Osteoblast (primary cell): ENCODE measurements around the gene TPMT. TPM values are rescaled to one million over a fixed set of nuclear protein-coding genes. Genes with fewer than 3 reads are reported as not detected.

ENCODE experiments used
- DNase-seq: peaks from one replicate; pipeline ENCODE4 v3.0.0; 2011; ENCODE audit warnings: low spot score, mixed read lengths; ENCODE audit not compliant: insufficient read length; ENCODE audit errors: missing footprints
- H2AFZ ChIP-seq: 2 replicates; pipeline ENCODE4 v1.6.0; 2011; ENCODE audit warnings: mild to moderate bottlenecking, low read length
- H3K27ac ChIP-seq: 2 replicates; pipeline ENCODE4 v1.5.1; 2011; ENCODE audit warnings: mild to moderate bottlenecking, low read depth, low read length, moderate library complexity
- H3K27me3 ChIP-seq: 2 replicates; pipeline ENCODE4 v1.6.0; 2012; ENCODE audit warnings: mild to moderate bottlenecking, control low read depth, inconsistent platforms, low read length, moderate library complexity; ENCODE audit not compliant: insufficient read depth
- H3K36me3 ChIP-seq: 2 replicates; pipeline ENCODE4 v1.5.1; 2011; ENCODE audit warnings: mild to moderate bottlenecking, low read length, control low read depth, moderate library complexity; ENCODE audit not compliant: insufficient read depth
- H3K4me1 ChIP-seq: 2 replicates; pipeline ENCODE4 v1.5.1; 2011; ENCODE audit warnings: mild to moderate bottlenecking, low read length, control low read depth, moderate library complexity; ENCODE audit not compliant: insufficient read depth
- H3K4me2 ChIP-seq: 2 replicates; pipeline ENCODE4 v1.6.0; 2011; ENCODE audit warnings: mild to moderate bottlenecking, low read length; ENCODE audit not compliant: insufficient read depth
- H3K4me3 ChIP-seq: fragments of 200-600 bp; sonication (generic); 3 replicates; pipeline ENCODE4 v1.5.1; 2012; ENCODE audit warnings: mild to moderate bottlenecking, low read length, inconsistent platforms; ENCODE audit not compliant: insufficient read depth
- H3K79me2 ChIP-seq: 2 replicates; pipeline ENCODE4 v1.6.0; 2012; ENCODE audit warnings: mild to moderate bottlenecking, low read length, control low read depth, inconsistent platforms; ENCODE audit not compliant: insufficient read depth
- H3K9me3 ChIP-seq: 2 replicates; pipeline ENCODE4 v1.5.1; 2011; ENCODE audit warnings: low read depth, low read length, control low read depth
- H4K20me1 ChIP-seq: 2 replicates; pipeline ENCODE4 v1.6.0; 2012; ENCODE audit warnings: mild to moderate bottlenecking, low read length, control low read depth; ENCODE audit not compliant: insufficient read depth
- total RNA-seq: library from RNA; depleted of rRNA; stranded (reverse); fragments of >200 nt; gene quantifications from 2 replicates; pipeline ENCODE4 v1.2.3, GENCODE V29; 2012
- TF ChIP-seq, protein P1 (sequence below): IDR thresholded peaks from 2 replicates; pipeline ENCODE4 v1.5.1; 2011; ENCODE audit warnings: mild to moderate bottlenecking, low read depth, low read length, moderate library complexity; ENCODE audit errors: extremely low read depth

The TPMT gene
- total RNA-seq, 1 donor = 11.9 TPM

DNA sequence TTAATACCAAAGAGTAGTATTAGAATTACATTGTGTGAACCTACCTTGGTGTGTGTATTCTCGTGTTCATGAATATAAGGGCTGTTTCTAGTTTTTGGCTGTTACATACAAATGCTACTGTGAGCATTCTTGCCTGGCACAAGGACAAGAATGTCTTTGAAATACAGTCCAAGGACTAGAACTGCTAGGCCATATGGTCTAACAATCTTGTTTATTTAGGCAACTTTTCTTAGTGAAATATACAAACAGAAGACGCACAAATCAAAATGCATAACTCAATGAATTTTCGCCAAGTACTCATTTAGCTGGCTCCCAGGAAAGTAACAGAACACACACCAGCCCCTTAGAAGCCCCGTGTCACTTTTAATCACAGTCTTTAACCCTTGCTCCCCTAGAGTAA, 28.9 kb upstream of the TPMT start:
- no peak for DNase-seq

GRCh38 chr6:18182568-18182967, 27.7 kb upstream of the TPMT start:
- no peak overlapping the region for H3K27ac ChIP-seq
- no peaks in the 10 kb centered on the region for H3K36me3 ChIP-seq
- H4K20me1 ChIP-seq = no peaks in the 10 kb centered on the region
- no peaks in the 10 kb centered on the region for H3K27me3 ChIP-seq
- DNase-seq = no peak
- H2AFZ ChIP-seq = no peak overlapping the region
- TF ChIP-seq, protein P1, sequence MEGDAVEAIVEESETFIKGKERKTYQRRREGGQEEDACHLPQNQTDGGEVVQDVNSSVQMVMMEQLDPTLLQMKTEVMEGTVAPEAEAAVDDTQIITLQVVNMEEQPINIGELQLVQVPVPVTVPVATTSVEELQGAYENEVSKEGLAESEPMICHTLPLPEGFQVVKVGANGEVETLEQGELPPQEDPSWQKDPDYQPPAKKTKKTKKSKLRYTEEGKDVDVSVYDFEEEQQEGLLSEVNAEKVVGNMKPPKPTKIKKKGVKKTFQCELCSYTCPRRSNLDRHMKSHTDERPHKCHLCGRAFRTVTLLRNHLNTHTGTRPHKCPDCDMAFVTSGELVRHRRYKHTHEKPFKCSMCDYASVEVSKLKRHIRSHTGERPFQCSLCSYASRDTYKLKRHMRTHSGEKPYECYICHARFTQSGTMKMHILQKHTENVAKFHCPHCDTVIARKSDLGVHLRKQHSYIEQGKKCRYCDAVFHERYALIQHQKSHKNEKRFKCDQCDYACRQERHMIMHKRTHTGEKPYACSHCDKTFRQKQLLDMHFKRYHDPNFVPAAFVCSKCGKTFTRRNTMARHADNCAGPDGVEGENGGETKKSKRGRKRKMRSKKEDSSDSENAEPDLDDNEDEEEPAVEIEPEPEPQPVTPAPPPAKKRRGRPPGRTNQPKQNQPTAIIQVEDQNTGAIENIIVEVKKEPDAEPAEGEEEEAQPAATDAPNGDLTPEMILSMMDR = no peak
- no peak overlapping the region for H3K4me3 ChIP-seq
- no peaks in the 10 kb centered on the region for H3K9me3 ChIP-seq
- H3K4me1 ChIP-seq = no peaks in the 10 kb centered on the region
- H3K79me2 ChIP-seq = no peaks in the 10 kb centered on the region
- H3K4me2 ChIP-seq = no peak overlapping the region

More for the DNA sequence above, 28.9 kb upstream of the TPMT start:
- Histone ChIP-seq H3K79me2 (no peaks in the 10 kb centered on the region), H3K36me3 (no peaks in the 10 kb centered on the region), H2AFZ (no peak overlapping the region), H3K4me3 (no peak overlapping the region), H3K9me3 (no peaks in the 10 kb centered on the region), H4K20me1 (no peaks in the 10 kb centered on the region), H3K27ac (no peak overlapping the region), H3K4me1 (no peaks in the 10 kb centered on the region), H3K4me2 (no peak overlapping the region), H3K27me3 (no peaks in the 10 kb centered on the region)
- TF ChIP-seq, protein P1 = no peak

- Histone ChIP-seq H3K27ac (no peak overlapping the region), H3K36me3 (no peaks in the 10 kb centered on the region), H4K20me1 (no peaks in the 10 kb centered on the region), H2AFZ (no peak overlapping the region), H3K27me3 (no peaks in the 10 kb centered on the region), H3K79me2 (no peaks in the 10 kb centered on the region), H3K4me3 (no peak overlapping the region), H3K4me1 (no peaks in the 10 kb centered on the region), H3K4me2 (no peak overlapping the region), H3K9me3 (no peaks in the 10 kb centered on the region)
- TF ChIP-seq, protein P1 = no peak
- no peak for DNase-seq
Measured at GRCh38 chr6:18179770-18180356, 25.0 kb upstream of the TPMT start.

- H3K27me3 ChIP-seq = no peaks in the 10 kb centered on the region
- H2AFZ ChIP-seq = no peak overlapping the region
- DNase-seq = no peak
- no peaks in the 10 kb centered on the region for H3K9me3 ChIP-seq
- TF ChIP-seq, protein P1 = no peak
- H3K36me3 ChIP-seq = peaks cover 3% of the 10 kb centered on the region
- no peaks in the 10 kb centered on the region for H4K20me1 ChIP-seq
- H3K4me1 ChIP-seq = no peaks in the 10 kb centered on the region
- no peak overlapping the region for H3K4me2 ChIP-seq
- H3K27ac ChIP-seq = no peak overlapping the region
- H3K79me2 ChIP-seq = no peaks in the 10 kb centered on the region
- no peak overlapping the region for H3K4me3 ChIP-seq
Measured at GRCh38 chr6:18178960-18179615, 24.2 kb upstream of the TPMT start.
